H1 (cell line): ENCODE data around the gene CASK. TPM values are rescaled to one million over a fixed set of nuclear protein-coding genes. Genes with fewer than 3 reads are reported as not detected.
"Not testable (repeated sequence)": the region's sequence is repeated elsewhere in the genome, so short reads cannot be mapped to it uniquely, and the experiment has no call there.

Source experiments
- CTCF ChIA-PET: fragments of 300-600 bp; sonication (Branson Sonifier 250); formaldehyde crosslinking; loops from one replicate; lab custom pipeline; 2021; ENCODE audit not compliant: partially characterized antibody; lab: Charles Lee
- POLR2A ChIA-PET: fragments of 300-600 bp; sonication (Branson Sonifier 250); formaldehyde crosslinking; loops from one replicate; lab custom pipeline; 2021; ENCODE audit warnings: inconsistent platforms; ENCODE audit not compliant: partially characterized antibody; lab: Charles Lee
- DNase-seq, 2 experiments: peaks; one replicate each; pipeline versions ENCODE4 v3.0.0 to v3.0.0-alpha.2; 2010 to 2022; ENCODE audit warnings: low spot score in 2 of 2, low read depth in 1 of 2, mixed read lengths in 1 of 2
- FAIRE-seq: peaks from 2 replicates; lab custom pipeline; 2011; peaks lifted over from hg19 to GRCh38; lab: Jason Lieb, UNC
- H2AFZ ChIP-seq: 2 replicates; pipeline ENCODE4 v1.8.1; 2012; ENCODE audit warnings: low read length, inconsistent platforms
- H2AK5ac ChIP-seq: 2 replicates; pipeline ENCODE4 v1.6.1; 2013; ENCODE audit warnings: low read depth, low read length
- H2BK120ac ChIP-seq: replicated peaks from 2 replicates; pipeline ENCODE3; 2013; ENCODE audit warnings: low read depth, low read length, inconsistent platforms
- H2BK12ac ChIP-seq: 2 replicates; pipeline ENCODE4 v1.6.1; 2013; ENCODE audit warnings: low read depth, low read length
- H2BK15ac ChIP-seq: 2 replicates; pipeline ENCODE4 v1.6.1; 2013; ENCODE audit warnings: low read length
- H2BK20ac ChIP-seq: 2 replicates; pipeline ENCODE4 v1.6.1; 2013; ENCODE audit warnings: low read length
- H2BK5ac ChIP-seq: 2 replicates; pipeline ENCODE4 v1.6.1; 2013; ENCODE audit warnings: low read depth, low read length
- H3K14ac ChIP-seq: 2 replicates; pipeline ENCODE4 v1.6.1; 2013; ENCODE audit warnings: inconsistent platforms; ENCODE audit not compliant: insufficient read length
- H3K18ac ChIP-seq: 2 replicates; pipeline ENCODE4 v1.6.1; 2013; ENCODE audit warnings: low read length; ENCODE audit errors: extremely low read depth
- H3K23ac ChIP-seq: 2 replicates; pipeline ENCODE4 v1.6.1; 2013; ENCODE audit warnings: inconsistent platforms; ENCODE audit not compliant: insufficient read length
- H3K23me2 ChIP-seq: 2 replicates; pipeline ENCODE4 v1.6.1; 2013; ENCODE audit warnings: low read depth, low read length
- H3K27ac ChIP-seq: 2 replicates; pipeline ENCODE4 v1.6.1; 2011; ENCODE audit warnings: low read depth, low read length, inconsistent platforms
- H3K27me3 ChIP-seq, 4 experiments: replicated peaks in 1 of 4; 1 replicate in 1 of 4; 2 replicates in 3 of 4; pipeline versions ENCODE4 v1.6.1 to v1.8.1; 2011 to 2013; ENCODE audit warnings: low read length in 3 of 4, mild to moderate bottlenecking in 3 of 4, inconsistent platforms in 2 of 4, mixed read lengths in 2 of 4, moderate library complexity in 1 of 4; ENCODE audit not compliant: control insufficient read depth in 3 of 4, insufficient read depth in 3 of 4; ENCODE audit errors: extremely low read depth in 1 of 4
- H3K36me3 ChIP-seq, 4 experiments: 2 replicates each; pipeline versions ENCODE4 v1.6.1 to v1.8.1; 2011 to 2013; ENCODE audit warnings: mild to moderate bottlenecking in 4 of 4, low read length in 3 of 4, moderate library complexity in 2 of 4, control low read depth in 1 of 4, inconsistent platforms in 1 of 4; ENCODE audit not compliant: insufficient read depth in 4 of 4, control insufficient read depth in 2 of 4
- H3K4ac ChIP-seq: replicated peaks from 2 replicates; pipeline ENCODE3; 2013; ENCODE audit warnings: low read length, low read depth, mixed read lengths, inconsistent platforms; ENCODE audit not compliant: insufficient read length
- H3K4me1 ChIP-seq, 4 experiments: replicated peaks in 1 of 4; 1 replicate in 1 of 4; 2 replicates in 3 of 4; pipeline versions ENCODE4 v1.6.1 to v1.8.1; 2011 to 2013; ENCODE audit warnings: low read length in 3 of 4, inconsistent platforms in 2 of 4, mixed read lengths in 1 of 4; ENCODE audit not compliant: insufficient read depth in 4 of 4, control insufficient read depth in 3 of 4
- H3K4me2 ChIP-seq, 2 experiments: 2 replicates each; pipeline versions ENCODE4 v1.6.1 to v1.8.1; 2011 to 2013; ENCODE audit warnings: low read depth in 2 of 2, low read length in 2 of 2, control low read depth in 1 of 2, inconsistent platforms in 1 of 2, mild to moderate bottlenecking in 1 of 2; ENCODE audit not compliant: insufficient read depth in 1 of 2
- H3K4me3 ChIP-seq, 4 experiments: fragments of 200-600, 300-600 bp in 1 of 4; sonication (generic), shearing (Covaris generic), sonication (Bioruptor Twin) in 1 of 4; 2 replicates each; pipeline versions ENCODE4 v1.5.1 to v1.8.1; 2011 to 2016; ENCODE audit warnings: low read length in 4 of 4, low read depth in 3 of 4, control low read depth in 2 of 4, inconsistent platforms in 2 of 4, mild to moderate bottlenecking in 2 of 4, mixed read lengths in 1 of 4, moderate library complexity in 1 of 4; ENCODE audit not compliant: insufficient read depth in 2 of 4; ENCODE audit errors: extremely low read depth in 1 of 4
- H3K56ac ChIP-seq: replicated peaks from 2 replicates; pipeline ENCODE3; 2013; ENCODE audit warnings: low read depth, mild to moderate bottlenecking, mixed read lengths, low read length, inconsistent platforms; ENCODE audit not compliant: insufficient read length
- H3K79me1 ChIP-seq: 2 replicates; pipeline ENCODE4 v1.6.1; 2013; ENCODE audit warnings: low read depth, low read length, control low read depth
- H3K79me2 ChIP-seq, 2 experiments: 2 replicates each; pipeline versions ENCODE4 v1.6.1 to v1.8.1; 2012 to 2013; ENCODE audit warnings: low read length in 2 of 2, mild to moderate bottlenecking in 2 of 2, inconsistent platforms in 1 of 2; ENCODE audit not compliant: insufficient read depth in 2 of 2, control insufficient read depth in 1 of 2
- H3K9ac ChIP-seq, 4 experiments: replicated peaks in 1 of 4; 1 replicate in 1 of 4; 2 replicates in 3 of 4; pipeline versions ENCODE4 v1.6.1 to v1.8.1; 2011 to 2013; ENCODE audit warnings: low read depth in 3 of 4, low read length in 3 of 4, control low read depth in 2 of 4, mild to moderate bottlenecking in 2 of 4, moderate library complexity in 2 of 4, inconsistent platforms in 1 of 4; ENCODE audit errors: extremely low read depth in 1 of 4
- H3K9me3 ChIP-seq, 2 experiments: 2 replicates each; pipeline versions ENCODE4 v1.6.1 to v1.8.1; 2012 to 2013; ENCODE audit warnings: mild to moderate bottlenecking in 2 of 2, moderate library complexity in 2 of 2, control low read depth in 1 of 2, inconsistent platforms in 1 of 2, low read depth in 1 of 2, low read length in 1 of 2, mixed read lengths in 1 of 2; ENCODE audit not compliant: insufficient read depth in 2 of 2
- H4K20me1 ChIP-seq, 2 experiments: replicated peaks in 1 of 2; 2 replicates each; pipeline versions ENCODE3 to v1.8.1; 2011 to 2013; ENCODE audit warnings: inconsistent platforms in 2 of 2, low read length in 2 of 2, mild to moderate bottlenecking in 1 of 2; ENCODE audit not compliant: insufficient read depth in 2 of 2, control insufficient read depth in 1 of 2
- H4K5ac ChIP-seq: 2 replicates; pipeline ENCODE4 v1.6.1; 2013; ENCODE audit warnings: low read length, low read depth, mixed read lengths, inconsistent platforms; ENCODE audit not compliant: insufficient read length
- H4K8ac ChIP-seq: 2 replicates; pipeline ENCODE4 v1.8.0; 2013; ENCODE audit warnings: mild to moderate bottlenecking, moderate library complexity, low read length, inconsistent platforms; ENCODE audit not compliant: insufficient read depth; ENCODE audit errors: extremely low read depth
- H4K91ac ChIP-seq: replicated peaks from 2 replicates; pipeline ENCODE3; 2013; ENCODE audit warnings: low read length, mixed read lengths, inconsistent platforms; ENCODE audit not compliant: insufficient read length
- WGBS, 2 experiments: shearing (Covaris generic) in 1 of 2; methylation state at CpG; one replicate each; pipeline versions ENCODE4 v1.1.6 to v1.1.7; 2013 to 2015; ENCODE audit warnings: low lambda C conversion rate in 2 of 2, mixed read lengths in 2 of 2, inconsistent platforms in 1 of 2, low coverage in 1 of 2, missing lambda C conversion rate in 1 of 2; ENCODE audit not compliant: insufficient replicate concordance in 2 of 2, insufficient coverage in 1 of 2, insufficient read length in 1 of 2; ENCODE audit errors: extremely low coverage in 1 of 2, missing lambda C conversion rate in 1 of 2; 5-methylcytosine and 5-hydroxymethylcytosine counted together
- polyA plus RNA-seq, 7 experiments: library from polyadenylated mRNA; depleted of rRNA in 3 of 7; stranded (reverse) in 5 of 7; unstranded in 2 of 7; fragments of >200 nt in 5 of 7; fragments of 200-250 nt in 2 of 7; gene quantifications; 1 replicate in 5 of 7; 2 replicates in 1 of 7; 4 replicates in 1 of 7; pipeline versions ENCODE4 v1.2.1 to v1.2.3, GENCODE V29; 2011 to 2013; ENCODE audit warnings: missing spikeins in 2 of 7, mixed read lengths in 2 of 7
- total RNA-seq: library from RNA; stranded (reverse); fragmentation: NEBNext Ultra II Directional; extraction: Animal tissue kit (Norgen Biotek cat#: 25700); gene quantifications from 2 replicates; pipeline ENCODE4 v1.2.1, GENCODE V29; 2021

Gene CASK
- total and polyA plus RNA-seq, 2 of the 8 experiments (the other 6 are each of a cell fraction or from before 2014, with no cell fraction given) = 21.6 to 55.1 TPM

- H4K91ac ChIP-seq, H4K8ac ChIP-seq, DNase-seq, H2BK5ac ChIP-seq, H3K23me2 ChIP-seq, H3K18ac ChIP-seq, H2BK12ac ChIP-seq, H3K36me3 ChIP-seq, H3K4me1 ChIP-seq, H3K9me3 ChIP-seq, H3K4ac ChIP-seq, CTCF ChIA-PET, H3K9ac ChIP-seq, H2BK120ac ChIP-seq, H2BK20ac ChIP-seq, H3K79me1 ChIP-seq, H4K5ac ChIP-seq, H3K23ac ChIP-seq, H2AK5ac ChIP-seq, H3K4me3 ChIP-seq, H4K20me1 ChIP-seq, H3K4me2 ChIP-seq, H3K56ac ChIP-seq, H3K79me2 ChIP-seq, H3K14ac ChIP-seq, POLR2A ChIA-PET, H2BK15ac ChIP-seq, H3K27me3 ChIP-seq, H2AFZ ChIP-seq, H3K27ac ChIP-seq, FAIRE-seq: not testable (repeated sequence)
- WGBS, 2 experiments = 93% methylated on average over 4 of the region's 4 CpGs; no CpG with 5 or more reads in 1 of the 2 experiments
Observed at GRCh38 chrX:41606057-41606456, 317.3 kb downstream of the CASK start.
